Measurements from ENCODE around the gene FASTK.
"Not testable (repeated sequence)": the region's sequence is repeated elsewhere in the genome, so short reads cannot be mapped to it uniquely, and the experiment has no call there.

Gene FASTK

GRCh38 chr7:151056666-151057505 is 23.7 kb downstream of the FASTK start:
- H3K4me3 ChIP-seq, result peak overlapping the region; percentile 88
- H3K36me3 ChIP-seq (replicated peaks), result peaks cover 2% of the 10 kb centered on the region; the same call in 1 of the 2 replicates
- H3K4me1 ChIP-seq, result peaks cover 21% of the 10 kb centered on the region
- no peaks in the 10 kb centered on the region for H3K27me3 ChIP-seq (ENCODE audit: low read depth)
- in situ Hi-C loops (cut with MboI; ENCODE audit: low sequenced_read_pairs), result no loop called here
- no peaks in the 10 kb centered on the region for H3K9me3 ChIP-seq
- no peak for DNase-seq (ENCODE audit: low spot score in 2 of 2)

- Histone ChIP-seq H3K4me1 (peaks cover 16% of the 10 kb centered on the region), H3K27me3 (ENCODE audit: low read depth) (no peaks in the 10 kb centered on the region), H3K9me3 (no peaks in the 10 kb centered on the region), H3K4me3 (no peak overlapping the region), H3K36me3 (replicated peaks) (no peaks in the 10 kb centered on the region)
- in situ Hi-C loops (cut with MboI; ENCODE audit: low sequenced_read_pairs), result no loop called here
- no peak for DNase-seq (ENCODE audit: low spot score in 2 of 2)
These were observed 24.3 kb downstream of the FASTK start for GRCh38 chr7:151056283-151056665.

GRCh38 chr7:151053751-151054150 is 26.9 kb downstream of the FASTK start:
- no peaks in the 10 kb centered on the region for H3K36me3 ChIP-seq (replicated peaks)
- in situ Hi-C loops (cut with MboI; ENCODE audit: low sequenced_read_pairs), result no loop called here
- DNase-seq (ENCODE audit: low spot score in 2 of 2), result no peak
- no peaks in the 10 kb centered on the region for H3K27me3 ChIP-seq (ENCODE audit: low read depth)
- no peaks in the 10 kb centered on the region for H3K9me3 ChIP-seq
- no peak overlapping the region for H3K4me3 ChIP-seq
- peaks cover 6% of the 10 kb centered on the region for H3K4me1 ChIP-seq

DNA sequence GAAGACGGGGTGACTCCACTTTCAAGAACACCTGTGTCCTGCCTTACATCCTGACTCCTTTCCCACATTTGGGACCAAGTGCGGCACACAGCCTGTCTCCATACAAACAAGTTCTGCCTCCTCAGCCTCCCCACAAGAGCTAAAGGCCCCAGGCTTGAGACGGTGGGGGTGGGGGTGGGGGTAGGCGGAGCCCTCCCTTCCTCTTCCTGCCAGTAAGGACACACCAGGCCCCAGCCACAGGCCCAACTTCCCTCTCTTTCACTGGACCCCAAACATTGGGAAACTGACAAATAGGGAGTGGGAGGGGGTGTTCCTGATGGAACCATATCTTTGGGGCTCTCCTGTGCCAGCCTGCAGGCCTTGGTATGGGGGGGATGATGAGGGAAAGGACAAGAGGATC is 27.5 kb downstream of the FASTK start:
- H3K27me3 ChIP-seq (ENCODE audit: low read depth), result no peaks in the 10 kb centered on the region
- in situ Hi-C loops (cut with MboI; ENCODE audit: low sequenced_read_pairs), result no loop called here

GRCh38 chr7:151051108-151051507 is 29.5 kb downstream of the FASTK start:
- no peaks in the 10 kb centered on the region for H3K4me1 ChIP-seq
- in situ Hi-C loops (cut with MboI; ENCODE audit: low sequenced_read_pairs), result no loop called here

More for the DNA sequence above, 27.5 kb downstream of the FASTK start:
- Histone ChIP-seq H3K4me3 (no peak overlapping the region), H3K9me3 (no peaks in the 10 kb centered on the region), H3K4me1 (no peaks in the 10 kb centered on the region; the same call in 1 of the 2 replicates), H3K36me3 (replicated peaks) (no peaks in the 10 kb centered on the region)
- no peak for DNase-seq (ENCODE audit: low spot score in 2 of 2)

GRCh38 chr7:151048911-151049463 is 31.6 kb downstream of the FASTK start:
- no peaks in the 10 kb centered on the region for H3K27me3 ChIP-seq (ENCODE audit: low read depth)
- no peaks in the 10 kb centered on the region; the same call in 1 of the 2 replicates for H3K36me3 ChIP-seq (replicated peaks)
- H3K9me3 ChIP-seq, result no peaks in the 10 kb centered on the region
- DNase-seq (ENCODE audit: low spot score in 2 of 2), result no peak
- H3K4me1 ChIP-seq, result no peaks in the 10 kb centered on the region
- no peak overlapping the region for H3K4me3 ChIP-seq
- in situ Hi-C loops (cut with MboI; ENCODE audit: low sequenced_read_pairs), result no loop called here

More at GRCh38 chr7:151051108-151051507, 29.5 kb downstream of the FASTK start:
- Histone ChIP-seq H3K27me3 (ENCODE audit: low read depth) (no peaks in the 10 kb centered on the region), H3K36me3 (replicated peaks) (no peaks in the 10 kb centered on the region), H3K9me3 (no peaks in the 10 kb centered on the region), H3K4me3 (no peak overlapping the region)
- no peak for DNase-seq (ENCODE audit: low spot score in 2 of 2)

DNA sequence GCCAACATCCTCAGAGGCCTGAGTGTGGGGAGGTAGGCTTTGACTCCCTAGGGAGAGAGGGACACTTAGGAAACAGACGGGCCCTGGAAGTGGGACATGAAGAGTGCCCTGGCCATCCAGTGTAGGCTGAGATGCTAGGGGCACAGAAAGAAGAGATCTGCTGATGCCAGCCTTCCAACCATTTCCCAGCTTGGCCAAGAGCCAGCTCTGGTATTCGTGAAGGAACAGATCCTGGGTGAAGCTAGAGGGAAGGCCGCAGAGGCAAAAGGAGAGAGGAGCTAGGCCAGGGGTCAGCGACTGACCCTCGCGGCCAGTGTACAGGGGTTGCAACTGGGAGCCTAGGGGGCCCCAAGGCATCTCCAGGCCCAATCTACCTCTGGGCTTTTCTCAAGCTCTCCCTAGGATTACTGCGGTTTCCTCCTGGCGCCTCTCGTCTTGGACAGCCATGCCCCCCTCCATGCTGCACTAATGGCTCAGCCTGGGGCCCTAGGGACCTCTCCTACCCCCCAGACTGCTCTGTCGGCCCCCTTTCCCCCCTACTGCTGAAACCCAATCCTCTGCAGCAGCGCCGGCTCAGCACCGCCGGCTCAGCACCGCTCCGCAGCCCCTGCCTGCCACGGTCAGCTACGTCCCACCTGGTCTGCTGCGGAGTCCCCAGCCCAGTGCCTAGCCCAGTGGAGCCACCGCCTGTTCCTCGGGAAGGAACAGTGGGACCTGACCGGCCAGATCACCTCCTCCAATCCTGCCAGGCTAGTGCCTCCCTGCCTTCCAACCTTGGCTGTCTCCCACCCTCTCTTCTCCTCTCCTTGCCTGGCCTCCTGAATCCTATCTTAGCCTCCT is 32.4 kb downstream of the FASTK start, which contains the start of gene ASIC3:
Gene ASIC3, plus strand, starts transcription at position 556 of the 840 bp plus-strand sequence. CDS start 355 bp downstream, outside the sequence.
- Histone ChIP-seq H3K4me3 (no peak within 1 kb of the TSS), H3K4me1 (no peaks in the 10 kb centered on the region), H3K36me3 (replicated peaks) (no peaks in the 10 kb centered on the region; the same call in 1 of the 2 replicates), H3K9me3 (no peaks in the 10 kb centered on the region), H3K27me3 (ENCODE audit: low read depth) (no peaks in the 10 kb centered on the region)
- DNase-seq (ENCODE audit: low spot score in 2 of 2), result no peak
- in situ Hi-C loops (cut with MboI; ENCODE audit: low sequenced_read_pairs), result no loop called here

DNA sequence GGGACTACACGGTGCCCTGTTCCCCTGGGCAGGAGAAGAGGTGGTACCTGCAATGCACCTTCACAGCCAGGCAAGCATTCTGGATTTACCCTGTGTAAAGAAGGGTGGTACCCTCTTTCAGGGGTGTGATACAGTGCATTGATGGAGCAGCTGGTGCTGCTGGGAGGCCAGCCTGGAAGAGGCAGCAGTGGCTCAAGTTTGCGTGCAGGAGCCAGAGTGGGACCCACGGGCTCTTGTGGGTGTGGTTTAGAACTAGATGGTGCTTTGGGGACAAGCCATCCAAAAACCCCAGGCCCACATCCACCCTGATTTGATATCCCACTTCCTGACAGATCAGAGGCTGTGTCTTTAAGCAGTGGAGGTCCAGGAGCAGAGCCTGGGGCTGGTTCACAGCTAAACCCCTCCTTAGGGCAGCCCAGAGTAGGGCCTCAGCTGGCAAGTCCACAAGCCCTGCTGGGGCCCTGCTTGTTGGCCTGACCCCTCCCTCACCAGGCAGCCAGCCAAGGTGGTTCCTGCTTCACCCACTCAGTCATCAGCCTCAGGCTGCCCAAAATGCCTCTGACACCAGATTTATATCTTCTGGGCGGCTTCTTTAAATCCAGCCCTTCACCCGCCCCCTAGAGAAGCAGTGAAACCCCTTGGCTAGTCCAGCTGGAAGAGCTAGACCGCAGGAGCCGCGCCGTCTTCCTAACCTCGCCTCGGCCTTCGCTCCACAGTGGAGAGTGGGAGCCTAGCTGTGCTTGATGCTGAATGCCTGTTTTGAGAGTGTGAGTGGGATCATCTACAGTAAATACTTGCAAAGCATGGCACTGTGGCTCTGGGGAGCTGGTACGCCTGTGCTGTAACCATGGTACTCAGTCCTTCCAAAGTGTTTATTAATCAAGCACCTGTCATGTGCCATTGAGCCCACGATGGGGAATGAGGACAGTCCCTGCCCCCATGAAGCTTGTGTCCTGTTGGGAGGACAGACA is 33.7 kb downstream of the FASTK start:
- Histone ChIP-seq H3K27me3 (ENCODE audit: low read depth) (no peaks in the 10 kb centered on the region), H3K36me3 (replicated peaks) (no peaks in the 10 kb centered on the region; the same call in 1 of the 2 replicates), H3K4me3 (no peak overlapping the region), H3K4me1 (no peaks in the 10 kb centered on the region), H3K9me3 (no peaks in the 10 kb centered on the region)
- no peak for DNase-seq (ENCODE audit: low spot score in 2 of 2)
- in situ Hi-C loops (cut with MboI; ENCODE audit: low sequenced_read_pairs), result no loop called here

DNA sequence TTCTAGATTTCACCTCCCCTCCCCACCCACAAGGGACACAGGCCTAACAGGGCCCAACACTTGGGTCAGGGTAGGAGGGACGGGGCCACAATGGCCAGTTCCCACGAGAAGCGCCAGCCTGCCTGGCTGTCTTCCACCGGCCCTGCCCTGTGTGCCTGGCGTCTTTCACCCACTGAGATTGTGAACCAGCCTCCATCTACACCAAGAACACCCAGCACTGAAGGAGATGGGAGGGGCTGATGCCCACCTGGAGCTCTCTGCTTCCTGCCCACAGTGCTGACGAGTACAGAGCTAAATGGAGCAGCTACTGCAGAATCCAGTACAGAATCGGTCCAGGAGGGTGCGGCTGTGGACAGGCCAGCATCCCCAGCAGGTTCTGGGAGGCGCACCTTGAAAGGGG is 34.6 kb downstream of the FASTK start:
- no peak for DNase-seq (ENCODE audit: low spot score in 2 of 2)
- Histone ChIP-seq H3K27me3 (ENCODE audit: low read depth) (no peaks in the 10 kb centered on the region), H3K4me1 (no peaks in the 10 kb centered on the region), H3K36me3 (replicated peaks) (no peaks in the 10 kb centered on the region; the same call in 1 of the 2 replicates), H3K9me3 (no peaks in the 10 kb centered on the region), H3K4me3 (no peak overlapping the region)
- in situ Hi-C loops (cut with MboI; ENCODE audit: low sequenced_read_pairs), result no loop called here

GRCh38 chr7:151045262-151045661 is 35.3 kb downstream of the FASTK start:
- H3K4me1 ChIP-seq, result no peaks in the 10 kb centered on the region
- H3K9me3 ChIP-seq, result no peaks in the 10 kb centered on the region
- no peaks in the 10 kb centered on the region; the same call in 1 of the 2 replicates for H3K36me3 ChIP-seq (replicated peaks)
- DNase-seq (ENCODE audit: low spot score in 2 of 2), result no peak
- in situ Hi-C loops (cut with MboI; ENCODE audit: low sequenced_read_pairs), result no loop called here
- no peaks in the 10 kb centered on the region for H3K27me3 ChIP-seq (ENCODE audit: low read depth)
- H3K4me3 ChIP-seq, result no peak overlapping the region

GRCh38 chr7:151043959-151044358 is 36.6 kb downstream of the FASTK start:
- DNase-seq (ENCODE audit: low spot score in 2 of 2), result no peak
- no peaks in the 10 kb centered on the region for H3K4me1 ChIP-seq
- in situ Hi-C loops (cut with MboI; ENCODE audit: low sequenced_read_pairs), result no loop called here
- H3K27me3 ChIP-seq (ENCODE audit: low read depth), result no peaks in the 10 kb centered on the region
- H3K36me3 ChIP-seq (replicated peaks), result no peaks in the 10 kb centered on the region; the same call in 1 of the 2 replicates
- no peaks in the 10 kb centered on the region for H3K9me3 ChIP-seq
- H3K4me3 ChIP-seq, result no peak overlapping the region

- H3K36me3 ChIP-seq (replicated peaks); DNase-seq (ENCODE audit: low spot score in 2 of 2); H3K9me3 ChIP-seq; in situ Hi-C loops (cut with MboI; ENCODE audit: low sequenced_read_pairs); H3K4me1 ChIP-seq; H3K27me3 ChIP-seq (ENCODE audit: low read depth); H3K4me3 ChIP-seq: not testable (repeated sequence)
These were observed 37.2 kb downstream of the FASTK start for GRCh38 chr7:151043449-151043848.
